GM21717 (cell line): Measurements from ENCODE around the gene LRRC18.

Experiments
- ATAC-seq: cut with Tn5 transposase; IDR thresholded peaks from one replicate; pipeline ENCODE4 v1.9.1; 2021; ENCODE audit warnings: mild to moderate bottlenecking, moderate library complexity; ENCODE audit not compliant: unreplicated experiment

LRRC18 gene

DNA sequence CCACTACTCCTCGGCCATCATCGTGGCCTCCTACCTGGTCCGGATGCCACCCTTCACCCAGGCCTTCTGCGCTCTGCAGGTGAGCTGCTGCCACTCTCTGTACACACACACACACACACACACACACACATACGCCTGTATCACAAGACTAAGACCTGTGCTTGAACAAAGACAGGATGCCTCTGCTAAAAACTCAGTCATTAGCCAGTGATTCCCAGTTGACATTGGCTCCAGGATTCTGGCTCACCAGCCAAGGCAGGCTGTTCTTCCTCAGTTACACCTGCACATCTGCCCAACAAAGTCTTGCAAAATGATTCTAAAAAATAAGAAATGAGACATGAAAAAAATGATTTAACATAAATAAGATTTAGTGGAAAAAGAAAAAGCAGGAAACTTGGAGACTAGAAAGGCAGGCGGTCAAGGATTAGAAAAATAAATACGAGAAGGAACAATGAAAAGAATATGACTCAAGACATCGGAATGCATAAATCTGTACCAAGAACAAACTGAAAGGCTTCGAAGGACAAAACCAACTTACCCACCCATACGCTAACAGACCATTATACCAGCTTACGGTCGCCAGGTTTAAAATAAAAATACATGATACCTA, 7.4 kb upstream of the LRRC18 start:
- no peak for ATAC-seq

DNA sequence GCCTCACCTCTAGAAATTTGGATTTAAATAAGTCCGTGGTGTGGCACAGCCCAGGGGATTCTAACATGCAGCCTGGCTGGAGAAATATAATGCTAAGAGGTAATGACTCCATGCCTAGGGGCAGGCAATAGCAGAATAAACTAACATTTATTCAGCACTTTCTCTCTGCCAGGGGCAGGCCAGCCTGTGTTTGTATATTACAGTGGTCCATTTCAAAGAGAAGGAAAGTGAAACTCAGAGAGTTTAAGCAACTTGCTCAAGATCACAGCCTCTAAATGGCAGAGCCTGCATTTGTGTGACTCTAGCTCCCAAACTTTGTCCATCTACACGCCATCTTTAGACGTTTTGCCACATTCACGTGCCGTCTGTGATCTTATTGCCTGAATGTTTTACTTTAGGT, 6.7 kb upstream of the LRRC18 start:
- no peak for ATAC-seq

DNA sequence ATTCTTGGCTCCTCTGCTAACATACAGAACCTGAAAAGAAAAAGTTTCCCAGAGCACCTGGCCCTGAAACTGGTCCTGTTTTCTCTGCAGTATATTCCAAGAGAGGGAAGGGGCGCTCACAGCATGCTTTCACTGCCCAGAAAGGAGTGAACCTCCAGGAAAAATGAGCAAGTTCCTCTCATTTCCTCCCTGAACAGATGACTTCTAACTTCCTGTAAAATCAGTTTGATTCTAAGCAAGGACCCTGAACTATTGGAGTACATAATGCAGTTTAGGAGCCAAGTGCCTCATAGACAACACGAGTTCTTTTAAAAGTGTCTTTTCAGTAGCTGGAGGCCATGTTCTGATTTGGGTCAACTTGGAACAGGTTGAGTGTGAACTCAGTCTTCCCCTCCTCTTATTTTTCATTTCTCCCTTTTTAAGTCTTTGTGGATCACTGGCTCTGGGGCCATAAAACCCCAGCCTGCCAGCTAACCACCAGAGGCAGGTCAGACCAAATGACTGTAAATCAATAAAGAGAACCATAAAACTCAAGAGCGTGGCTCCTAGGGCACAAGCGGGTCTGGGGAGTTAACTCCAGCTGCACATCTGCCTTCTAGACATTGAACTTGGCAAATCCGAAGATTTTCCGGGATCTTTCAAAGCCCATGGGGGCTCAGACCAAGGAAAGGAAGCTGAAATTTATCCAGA, 5.9 kb upstream of the LRRC18 start:
- ATAC-seq: no peak

DNA sequence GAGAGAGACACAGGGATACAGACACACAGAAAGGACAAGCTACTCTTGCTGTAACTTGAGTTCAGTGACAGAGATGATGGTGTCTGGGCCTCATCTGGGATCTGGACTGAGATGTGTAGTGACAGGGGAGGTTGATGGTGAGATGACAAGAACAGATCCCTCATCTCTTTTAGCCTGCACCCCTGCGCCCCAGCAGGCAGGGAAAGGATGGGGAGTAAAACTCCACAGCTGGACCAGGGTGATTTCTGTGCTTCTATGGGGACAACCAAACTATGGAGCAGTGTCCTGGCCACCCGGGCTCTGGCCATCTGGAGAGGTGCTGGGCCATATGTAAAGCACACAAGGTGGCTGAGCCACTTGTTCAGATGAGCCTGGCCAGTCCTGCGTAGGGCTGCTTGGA, 4.5 kb upstream of the LRRC18 start:
- no peak for ATAC-seq

DNA sequence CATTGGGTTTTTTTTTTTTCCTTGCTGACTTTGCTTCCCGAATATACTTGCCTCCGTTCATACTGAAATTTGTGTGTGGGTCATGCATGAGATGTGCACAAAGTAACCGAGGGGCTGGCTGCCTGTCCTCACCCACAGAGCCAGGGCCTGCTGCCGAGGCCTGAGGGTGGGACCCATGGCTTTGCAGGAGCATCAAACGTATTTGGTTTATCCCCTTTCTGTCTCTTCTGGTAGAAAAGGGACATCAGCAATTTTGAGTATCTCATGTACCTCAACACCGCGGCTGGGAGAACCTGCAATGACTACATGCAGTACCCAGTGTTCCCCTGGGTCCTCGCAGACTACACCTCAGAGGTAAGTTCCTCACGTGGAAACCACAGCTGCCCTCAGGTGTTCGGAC, 3.5 kb upstream of the LRRC18 start:
- ATAC-seq: no peak

DNA sequence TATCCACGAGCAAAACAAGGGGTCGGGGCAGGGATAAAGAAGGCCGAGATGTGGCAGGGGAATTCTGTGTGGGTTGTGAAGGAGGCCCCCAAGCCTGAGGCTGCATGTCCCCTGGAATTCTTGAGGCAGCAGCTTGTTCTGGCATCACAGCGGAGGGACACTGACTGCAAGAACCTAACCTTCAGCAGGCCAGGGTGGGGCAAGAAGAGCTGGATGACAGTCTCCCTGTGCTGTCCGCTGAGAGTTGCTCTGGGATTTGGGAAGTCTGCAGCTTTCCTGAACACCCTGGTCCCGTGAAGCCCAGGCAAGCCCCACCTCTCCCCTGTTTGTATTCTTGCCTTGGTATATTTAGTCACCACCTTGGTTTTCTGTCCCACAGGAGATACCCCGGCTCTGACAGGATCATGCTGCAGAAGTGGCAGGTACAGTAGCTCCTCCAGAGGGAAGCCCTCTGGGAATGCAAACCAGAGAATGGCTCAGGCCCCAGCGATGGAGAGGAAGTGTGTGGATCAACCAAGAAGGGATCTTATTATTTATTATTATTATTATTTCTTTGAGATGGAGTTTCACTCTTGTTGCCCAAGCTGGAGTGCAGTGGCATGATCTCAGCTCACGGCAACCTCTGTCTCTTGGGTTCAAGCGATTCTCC, 1.9 kb upstream of the LRRC18 start:
- ATAC-seq: no peak

DNA sequence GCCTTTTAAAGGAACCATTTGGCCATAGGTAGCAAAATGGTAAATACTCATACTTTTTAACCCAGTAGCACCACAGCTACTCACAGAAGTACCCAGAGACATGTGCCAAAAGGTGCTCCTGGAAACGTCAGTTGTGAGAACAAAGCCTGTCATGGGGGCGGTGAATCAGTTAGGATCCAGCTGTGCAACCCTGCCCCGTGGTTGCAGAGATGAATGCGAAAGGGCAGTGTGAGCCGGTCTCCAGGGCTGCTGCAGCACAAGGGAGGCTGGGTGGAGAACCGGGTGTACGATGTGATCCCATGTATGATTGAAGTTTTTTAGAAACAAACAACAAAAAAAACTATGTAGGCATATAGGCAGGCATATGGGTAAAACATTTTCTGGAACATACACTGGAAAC, 1.3 kb upstream of the LRRC18 start:
- ATAC-seq: no peak

DNA sequence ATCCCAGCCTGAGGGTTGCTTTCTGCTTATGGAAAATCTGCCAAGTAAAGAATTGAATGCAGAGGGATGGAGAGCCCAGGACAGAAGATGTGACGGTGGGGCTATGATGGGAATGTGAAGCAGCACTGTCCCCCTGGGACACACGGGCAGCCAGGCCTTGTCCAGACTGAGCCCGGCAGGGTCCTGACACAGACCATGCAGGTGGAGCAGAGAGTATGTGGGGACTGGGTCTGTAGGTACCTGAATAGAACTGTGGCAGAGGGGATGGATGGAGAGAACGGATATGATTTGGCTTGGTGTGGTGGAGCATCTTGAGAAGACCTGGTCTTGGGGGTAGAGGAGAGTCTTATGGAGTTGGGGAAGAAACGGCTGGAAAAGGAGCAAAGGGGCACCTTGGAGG, 732 bp upstream of the LRRC18 start:
- no peak for ATAC-seq

DNA sequence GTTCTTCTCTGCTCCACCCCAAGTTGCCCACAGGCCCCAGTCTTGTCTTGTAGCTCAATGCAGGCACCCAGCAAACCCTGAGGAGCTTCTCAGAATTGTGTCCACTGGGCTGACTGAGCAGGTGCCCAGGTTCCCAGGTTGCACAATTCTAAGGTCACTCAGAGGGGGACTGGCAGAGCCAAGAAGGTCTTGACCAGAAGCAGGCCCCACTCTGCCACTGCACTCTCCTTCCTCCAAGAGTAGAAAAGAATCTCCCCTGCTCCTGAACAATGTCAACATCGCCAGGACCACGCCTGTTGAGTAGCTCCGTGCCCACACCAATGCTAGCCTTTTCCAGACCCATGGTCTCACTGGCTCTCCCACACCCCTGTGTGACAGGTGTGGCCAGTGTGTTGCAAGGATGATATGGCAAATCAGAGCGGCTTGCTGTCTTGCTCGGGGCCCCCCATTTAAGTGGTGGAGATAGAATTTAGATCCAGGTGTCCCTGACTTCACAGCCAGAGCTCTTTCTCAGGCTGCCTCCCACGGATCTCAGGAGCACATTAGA, 577 bp downstream of the LRRC18 start:
- ATAC-seq: no peak

DNA sequence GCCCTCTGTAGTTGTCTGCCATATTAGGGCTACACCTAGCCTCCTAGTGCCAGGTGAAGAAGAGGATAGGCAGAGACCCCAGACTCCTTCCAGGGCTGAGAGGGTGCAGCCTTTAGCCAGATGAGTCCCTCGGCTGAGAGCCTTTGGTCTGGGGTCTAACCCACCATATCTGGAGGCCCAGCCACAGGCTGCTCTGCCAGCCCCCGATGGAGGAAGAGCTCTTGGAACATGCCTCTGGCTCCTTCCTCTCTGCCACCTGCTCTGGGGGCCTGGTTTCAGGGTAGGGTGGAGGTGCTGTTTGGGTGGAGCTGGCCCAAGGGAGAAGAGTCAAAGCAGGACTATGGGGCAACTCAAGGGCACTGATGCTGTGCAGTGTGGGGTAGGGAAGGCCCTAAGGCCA, 1.4 kb downstream of the LRRC18 start:
- no peak for ATAC-seq

DNA sequence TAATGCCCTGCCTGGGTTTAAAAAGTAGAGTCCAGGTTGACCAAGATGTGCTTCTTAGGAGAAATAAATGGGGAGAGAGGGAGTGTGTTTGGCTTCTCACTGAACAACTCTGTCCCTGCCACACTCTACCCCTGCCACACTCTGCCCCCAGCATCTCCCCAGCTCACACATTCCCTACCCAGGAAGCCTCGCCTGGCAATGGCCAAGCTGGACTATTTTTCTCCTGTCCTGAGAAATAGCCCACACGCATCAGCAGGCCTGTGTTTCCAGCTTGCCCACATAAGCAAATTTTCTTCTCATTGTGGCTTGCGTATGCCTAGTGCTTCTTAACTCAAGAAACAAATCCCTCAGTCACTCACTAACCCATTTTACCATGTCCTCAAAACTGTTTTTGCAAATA, 1.8 kb downstream of the LRRC18 start:
- ATAC-seq: no peak

DNA sequence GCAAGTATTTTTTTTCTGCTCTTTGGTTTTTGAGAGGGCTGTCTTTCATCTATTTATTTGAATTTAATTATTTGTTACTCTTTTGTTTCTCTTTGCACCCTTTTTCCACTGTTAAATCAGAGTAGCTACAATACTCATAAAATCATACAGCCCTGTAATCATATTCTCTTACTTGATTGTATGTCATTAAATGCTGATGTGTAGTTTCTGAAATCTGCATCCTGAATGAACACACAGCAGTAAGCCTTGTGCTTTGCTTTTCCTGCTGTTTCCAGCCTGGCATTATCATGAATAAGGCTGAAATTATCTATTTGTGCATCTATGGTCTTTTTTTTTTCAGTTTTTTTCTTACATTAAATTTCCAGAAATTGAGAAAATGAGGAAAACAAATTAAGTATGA, 4.1 kb downstream of the LRRC18 start:
- ATAC-seq: no peak

DNA sequence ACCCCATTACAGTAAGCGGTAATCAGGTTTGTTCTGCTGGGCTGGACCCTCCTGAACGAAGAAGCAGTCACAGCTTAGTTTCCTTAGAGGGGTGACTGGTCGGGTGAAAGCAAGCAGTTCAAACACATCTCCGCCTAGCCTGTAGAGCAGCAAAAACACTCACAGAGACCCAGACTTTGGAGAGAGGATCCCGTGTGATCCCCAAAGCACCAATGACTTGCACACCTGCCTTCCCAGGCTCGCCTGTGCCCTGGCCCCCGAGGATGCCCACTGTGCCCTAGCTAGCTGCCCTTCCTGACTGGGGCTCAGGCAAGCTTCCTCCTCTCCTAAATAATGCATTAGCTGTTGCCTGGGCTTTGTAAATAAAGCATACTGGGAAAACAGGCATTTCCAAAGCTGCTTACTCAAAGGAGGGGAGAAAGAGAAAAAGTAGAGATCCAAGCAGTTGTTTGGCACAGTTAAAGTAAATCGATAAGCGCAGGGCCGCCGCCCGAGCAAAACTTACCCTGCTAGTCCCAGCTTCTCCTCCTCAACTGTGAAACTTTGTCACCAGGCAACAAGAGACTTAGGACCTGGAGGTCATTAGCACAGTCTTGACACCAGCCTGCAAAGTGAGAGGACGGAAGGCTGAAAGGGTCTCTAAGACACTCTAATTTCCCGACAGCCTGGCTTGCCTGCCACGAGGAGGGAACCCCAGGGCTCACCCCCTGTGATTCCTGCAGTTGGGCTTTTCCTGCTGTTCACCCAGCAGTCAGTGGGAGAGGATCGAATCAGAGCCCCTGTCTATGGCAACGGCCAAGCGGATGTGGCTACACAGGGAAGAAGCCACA, 4.8 kb downstream of the LRRC18 start:
- ATAC-seq: no peak

DNA sequence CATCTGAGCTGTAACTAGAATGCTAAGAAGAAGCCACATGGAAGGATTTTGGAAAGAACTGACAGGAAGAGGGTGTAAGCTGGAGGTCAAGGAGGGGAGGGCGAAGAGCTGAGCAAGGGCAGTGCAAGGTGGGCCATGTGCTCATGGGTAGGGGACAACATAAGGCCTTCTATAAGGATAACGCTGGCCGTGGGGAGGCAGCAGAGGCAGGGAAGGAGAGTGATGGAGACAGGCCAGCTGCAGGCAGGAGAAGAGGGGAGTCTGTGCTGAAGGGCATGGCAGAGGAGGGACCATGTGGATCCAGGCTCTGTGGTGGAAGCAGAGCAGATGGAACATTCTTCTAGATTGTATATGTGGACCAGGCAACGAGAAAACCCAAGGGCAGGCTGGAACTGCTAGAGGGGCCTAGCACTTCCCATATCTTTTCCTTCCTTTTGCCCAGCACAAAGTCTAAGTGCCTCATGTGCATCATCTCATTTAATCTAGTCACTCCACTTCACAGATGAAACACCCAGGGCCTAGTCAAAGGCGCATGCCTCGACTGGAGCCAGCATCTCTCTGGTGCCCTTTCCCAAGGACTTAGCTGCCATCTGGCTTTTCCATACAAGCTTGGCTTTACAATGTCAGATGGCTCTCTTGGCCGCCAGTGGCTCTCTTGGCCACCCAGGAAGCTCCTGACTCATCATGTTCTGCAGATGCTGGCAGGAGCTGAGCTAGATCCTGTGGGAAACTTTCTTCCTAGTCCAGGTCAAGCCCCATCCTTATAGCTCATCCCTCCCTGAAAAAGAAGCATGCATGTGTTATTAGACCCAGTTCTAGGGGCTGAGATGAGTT, 6.6 kb downstream of the LRRC18 start:
- ATAC-seq: no peak

DNA sequence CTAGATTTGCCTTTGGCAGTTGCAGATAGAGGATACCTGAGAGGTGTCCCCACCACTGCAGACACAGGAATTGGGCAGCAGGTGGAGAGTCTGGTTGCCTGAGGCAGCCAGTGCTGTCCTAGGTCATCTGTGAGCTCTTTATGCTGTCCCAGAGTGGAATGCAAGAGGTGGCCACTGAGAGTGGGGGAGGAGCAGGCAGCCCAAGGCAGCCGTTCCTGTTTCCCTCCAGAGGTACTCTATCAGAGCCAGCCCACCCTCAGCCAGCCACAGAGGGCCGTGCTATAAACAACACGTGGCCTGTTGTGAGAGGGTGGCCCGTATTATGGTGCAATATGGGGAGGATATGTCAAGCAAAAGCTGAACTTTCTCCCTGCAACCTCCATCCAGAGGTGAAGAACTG, 8.5 kb downstream of the LRRC18 start:
- no peak for ATAC-seq

DNA sequence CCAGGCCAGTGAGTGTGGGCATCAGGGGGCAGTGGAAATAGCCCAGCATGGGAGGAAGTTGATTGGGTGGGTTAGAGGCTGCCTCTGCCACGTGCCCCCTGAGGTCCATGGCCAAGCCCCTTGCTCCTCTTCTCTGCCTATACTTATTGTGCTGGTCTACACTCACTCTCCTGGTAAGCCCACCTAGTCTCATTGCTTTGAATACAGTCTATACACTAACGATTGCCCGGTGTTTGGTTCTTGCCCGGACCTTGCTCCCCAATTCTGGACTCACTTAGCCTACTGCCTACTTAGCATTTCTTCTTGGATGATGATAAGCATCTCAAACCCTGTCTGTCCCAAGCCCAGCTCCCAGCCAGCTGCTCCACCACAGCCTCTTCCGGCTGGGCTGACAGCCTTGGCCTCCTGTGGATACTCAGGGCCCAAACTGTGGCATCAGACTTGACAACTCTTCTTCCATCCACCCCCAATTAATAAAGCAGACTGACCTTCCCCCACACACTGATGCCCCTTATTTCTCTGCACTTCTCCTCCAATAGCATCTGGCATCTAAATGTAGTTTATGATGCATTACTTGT, 10.1 kb downstream of the LRRC18 start:
- no peak for ATAC-seq

DNA sequence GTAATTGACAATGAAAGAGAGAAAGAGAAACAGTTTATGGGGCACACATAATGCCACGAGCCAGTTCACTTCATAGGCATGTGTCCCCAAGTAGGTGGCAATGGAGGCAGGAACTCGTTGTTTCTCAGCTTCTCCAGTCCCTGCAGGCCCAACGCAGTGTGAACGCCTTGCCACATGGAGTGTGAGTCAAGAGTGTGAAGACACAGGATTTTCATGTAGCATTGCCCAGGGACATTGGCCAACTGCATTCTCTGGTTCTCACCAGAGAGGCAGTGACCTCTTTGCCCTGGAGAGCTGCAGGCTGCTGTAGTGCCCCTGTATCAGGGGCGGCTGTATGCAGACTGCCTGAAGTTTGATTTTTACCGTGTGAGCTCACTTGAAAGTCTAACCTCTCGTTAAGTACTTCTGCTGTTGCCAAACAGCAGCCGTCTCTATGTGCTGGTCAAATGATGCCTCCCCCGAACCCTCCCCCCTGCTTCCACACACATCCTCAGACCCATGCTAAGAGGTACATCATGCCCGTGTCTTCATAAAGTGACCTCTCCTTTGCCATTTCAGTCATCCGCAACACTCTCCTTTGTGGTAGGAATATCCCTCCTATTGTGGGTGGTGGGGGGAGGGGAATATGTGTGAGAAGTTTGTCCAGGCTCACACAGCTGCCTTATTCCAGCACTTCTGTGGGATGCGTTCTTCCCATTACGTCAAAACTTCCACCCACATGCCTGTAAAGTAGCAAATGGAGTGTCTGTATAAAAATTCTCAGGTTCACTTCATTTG, 12.7 kb downstream of the LRRC18 start:
- ATAC-seq: no peak

DNA sequence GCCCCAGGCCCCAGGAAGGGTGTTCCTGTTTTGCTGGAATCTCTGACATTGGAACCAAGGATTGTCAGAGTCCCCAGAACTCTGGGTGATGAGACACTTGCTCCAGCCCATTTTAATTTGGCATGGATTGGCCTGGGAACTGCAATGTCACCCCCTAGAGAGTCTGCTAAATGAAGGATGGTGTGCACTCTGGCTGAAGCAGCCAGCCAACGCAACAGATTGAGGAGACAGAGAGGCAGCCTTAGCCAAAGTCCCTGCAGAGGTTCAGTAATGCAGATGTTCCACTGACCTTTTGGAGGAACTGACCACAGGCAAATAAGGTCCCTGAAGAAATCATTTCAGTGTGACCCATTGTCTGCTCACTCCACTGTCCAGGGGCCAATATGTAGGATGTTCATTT, 13.4 kb downstream of the LRRC18 start:
- no peak for ATAC-seq

DNA sequence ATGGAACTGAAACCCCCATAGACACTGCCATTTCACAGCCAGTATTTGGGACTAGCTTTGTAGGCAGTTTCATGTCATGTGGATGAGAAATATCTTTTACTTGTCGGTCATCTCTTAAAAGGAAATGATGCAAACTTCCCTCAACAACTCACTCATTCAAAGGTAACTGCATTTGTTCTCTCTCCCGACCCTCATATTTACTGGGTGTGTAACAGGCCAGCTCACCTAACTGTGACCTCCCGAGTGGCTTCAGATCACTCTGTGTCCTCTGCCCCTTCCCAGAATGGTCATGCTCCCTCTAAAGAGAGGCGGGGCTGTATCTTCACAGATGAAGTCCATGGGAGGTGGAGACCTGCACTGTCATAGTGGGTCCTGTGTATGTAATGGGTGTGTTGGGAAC, 14.7 kb downstream of the LRRC18 start:
- ATAC-seq: no peak
